ENCODE data around the gene CDH23.

The CDH23 gene

DNA sequence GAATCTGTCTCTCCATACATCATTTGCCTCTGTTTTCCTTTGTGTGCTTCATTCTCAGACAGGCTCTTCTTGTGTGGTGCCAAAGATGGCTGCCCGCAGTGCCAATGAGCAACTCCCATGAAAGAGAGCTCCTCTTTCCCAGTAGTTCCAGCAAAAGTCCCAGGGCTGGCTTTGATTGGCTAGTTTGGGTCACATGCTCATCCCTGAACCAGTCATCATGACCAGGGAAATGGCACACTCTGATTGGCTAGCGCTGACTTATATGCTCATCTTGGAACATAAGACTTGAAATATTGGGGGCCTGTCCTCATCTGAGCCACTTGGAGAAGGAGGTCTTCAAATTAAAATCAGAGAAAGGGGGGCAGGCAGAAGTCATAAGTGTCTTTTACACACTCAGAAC is 112.7 kb downstream of the CDH23 start:
- H3K9ac ChIP-seq (ENCODE audit: insufficient read length, low read depth), result no peak overlapping the region
- H3K9me3 ChIP-seq (ENCODE audit: insufficient read depth, low read length), result no peaks in the 10 kb centered on the region
- peaks cover 2% of the 10 kb centered on the region for H3K4me1 ChIP-seq (ENCODE audit: insufficient read depth, insufficient read length)
- no peaks in the 10 kb centered on the region for H3K36me3 ChIP-seq (ENCODE audit: insufficient read depth, insufficient read length, low read length)
- no peaks in the 10 kb centered on the region for H3K27me3 ChIP-seq (ENCODE audit: insufficient read depth, insufficient read length)
- no peak overlapping the region for H3K4me3 ChIP-seq (ENCODE audit: insufficient read length, low read depth)
- no peak for TF ChIP-seq YY1 (IDR thresholded peaks at IDR 0.05; ENCODE audit: insufficient read depth, insufficient read length)
- no peak for TF ChIP-seq ZNF274 (IDR thresholded peaks at IDR 0.05; ENCODE audit: low read depth, low read length)
- no peak for TF ChIP-seq SUZ12 (IDR thresholded peaks at IDR 0.05; ENCODE audit: extremely low read depth, insufficient read depth, insufficient read length)
- no peak for DNase-seq (ENCODE audit: low read depth, low spot score)

DNA sequence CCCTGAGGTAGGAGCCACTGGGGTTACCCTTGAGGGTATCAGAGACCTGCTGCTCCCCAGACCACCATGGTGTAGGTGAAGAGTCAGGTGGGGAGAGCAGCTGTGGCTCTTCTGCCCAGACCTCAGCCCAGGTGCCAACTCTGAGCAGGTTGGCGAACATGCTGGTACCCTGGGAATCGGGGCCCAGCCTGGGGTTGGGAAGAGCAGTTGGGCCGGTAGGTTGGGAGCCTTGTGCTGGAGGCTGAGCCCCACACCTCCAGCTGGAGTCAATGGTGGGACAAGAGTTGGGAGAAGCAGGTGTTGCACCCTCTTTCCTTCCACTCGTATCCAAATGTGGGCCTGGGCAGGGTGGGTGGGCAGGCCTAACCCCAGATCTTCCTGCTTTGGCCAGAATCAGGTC is 114.5 kb downstream of the CDH23 start:
- Histone ChIP-seq H3K4me3 (ENCODE audit: insufficient read length, low read depth) (no peak overlapping the region), H3K4me1 (ENCODE audit: insufficient read depth, insufficient read length) (peaks cover 2% of the 10 kb centered on the region), H3K9me3 (ENCODE audit: insufficient read depth, low read length) (no peaks in the 10 kb centered on the region), H3K27me3 (ENCODE audit: insufficient read depth, insufficient read length) (no peaks in the 10 kb centered on the region), H3K36me3 (ENCODE audit: insufficient read depth, insufficient read length, low read length) (no peaks in the 10 kb centered on the region), H3K9ac (ENCODE audit: insufficient read length, low read depth) (no peak overlapping the region)
- no peak for TF ChIP-seq YY1 (IDR thresholded peaks at IDR 0.05; ENCODE audit: insufficient read depth, insufficient read length)
- TF ChIP-seq ZNF274 (IDR thresholded peaks at IDR 0.05; ENCODE audit: low read depth, low read length), result no peak
- no peak for TF ChIP-seq SUZ12 (IDR thresholded peaks at IDR 0.05; ENCODE audit: extremely low read depth, insufficient read depth, insufficient read length)
- no peak for DNase-seq (ENCODE audit: low read depth, low spot score)

DNA sequence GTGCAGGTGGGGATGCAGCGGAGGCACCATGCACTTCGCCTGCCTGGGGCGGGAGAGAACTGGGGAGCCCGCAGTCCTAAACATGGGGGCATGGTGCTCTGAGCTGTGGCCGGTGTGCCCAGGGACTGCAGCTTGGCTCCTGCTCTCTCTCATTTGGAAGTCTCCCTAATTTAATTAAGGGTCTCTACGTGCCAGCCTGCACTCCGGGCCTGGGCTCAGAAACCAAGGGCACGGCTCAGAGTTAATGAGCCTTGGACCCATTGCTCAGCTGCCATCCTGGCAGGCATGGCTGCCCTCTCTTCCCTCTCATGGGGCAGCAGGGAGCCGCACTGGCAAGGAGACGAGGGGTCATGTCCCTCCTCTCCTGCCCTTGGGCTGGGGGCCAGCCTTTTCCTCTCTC is 115.6 kb downstream of the CDH23 start:
- H3K9ac ChIP-seq (ENCODE audit: insufficient read length, low read depth), result no peak overlapping the region
- H3K36me3 ChIP-seq (ENCODE audit: insufficient read depth, insufficient read length, low read length), result no peaks in the 10 kb centered on the region
- no peaks in the 10 kb centered on the region for H3K9me3 ChIP-seq (ENCODE audit: insufficient read depth, low read length)
- DNase-seq (ENCODE audit: low read depth, low spot score), result no peak
- no peaks in the 10 kb centered on the region for H3K27me3 ChIP-seq (ENCODE audit: insufficient read depth, insufficient read length)
- peaks cover 7% of the 10 kb centered on the region for H3K4me1 ChIP-seq (ENCODE audit: insufficient read depth, insufficient read length)
- H3K4me3 ChIP-seq (ENCODE audit: insufficient read length, low read depth), result no peak overlapping the region
- TF ChIP-seq SUZ12 (IDR thresholded peaks at IDR 0.05; ENCODE audit: extremely low read depth, insufficient read depth, insufficient read length), result no peak
- TF ChIP-seq ZNF274 (IDR thresholded peaks at IDR 0.05; ENCODE audit: low read depth, low read length), result no peak
- TF ChIP-seq YY1 (IDR thresholded peaks at IDR 0.05; ENCODE audit: insufficient read depth, insufficient read length), result no peak

DNA sequence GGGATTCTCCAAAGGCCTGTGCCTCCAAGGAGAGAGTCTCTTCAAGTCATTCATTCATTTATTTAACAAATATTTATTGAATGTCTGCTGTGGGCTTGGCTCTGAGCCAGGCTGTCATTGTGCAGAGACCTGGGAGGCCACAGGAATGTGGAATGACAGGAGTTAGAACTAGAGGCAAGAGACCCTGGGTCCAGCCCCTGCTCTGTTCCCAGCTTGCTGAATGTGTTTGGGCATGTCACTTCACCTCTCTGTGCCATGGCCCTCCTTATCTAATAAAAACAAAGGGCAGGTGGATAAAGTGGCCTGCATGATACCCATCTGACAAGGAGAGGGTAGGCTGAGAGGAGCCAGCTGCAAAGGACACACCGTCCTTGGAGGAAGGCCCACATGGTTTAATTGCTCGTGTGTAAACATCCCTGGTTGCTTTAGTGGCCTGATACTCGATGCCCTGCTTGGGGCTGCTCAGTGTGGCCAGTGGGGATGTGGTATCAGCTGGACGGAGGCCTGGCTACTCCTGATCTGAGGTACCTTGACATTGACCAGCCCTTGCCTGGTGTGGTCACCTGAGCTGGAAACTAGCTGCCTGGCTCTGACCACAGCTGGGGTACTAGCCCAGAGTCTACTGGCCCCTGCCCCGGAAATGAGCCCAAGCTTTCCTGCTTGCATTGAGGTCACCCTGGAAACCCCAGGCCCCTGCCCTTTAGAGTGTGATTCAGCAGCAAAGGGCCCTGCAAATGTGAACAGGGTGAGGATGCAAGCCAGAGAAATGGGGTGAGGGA is 116.2 kb downstream of the CDH23 start:
- Histone ChIP-seq H3K9ac (ENCODE audit: insufficient read length, low read depth) (no peak overlapping the region), H3K36me3 (ENCODE audit: insufficient read depth, insufficient read length, low read length) (no peaks in the 10 kb centered on the region)
- no peak for DNase-seq (ENCODE audit: low read depth, low spot score)

DNA sequence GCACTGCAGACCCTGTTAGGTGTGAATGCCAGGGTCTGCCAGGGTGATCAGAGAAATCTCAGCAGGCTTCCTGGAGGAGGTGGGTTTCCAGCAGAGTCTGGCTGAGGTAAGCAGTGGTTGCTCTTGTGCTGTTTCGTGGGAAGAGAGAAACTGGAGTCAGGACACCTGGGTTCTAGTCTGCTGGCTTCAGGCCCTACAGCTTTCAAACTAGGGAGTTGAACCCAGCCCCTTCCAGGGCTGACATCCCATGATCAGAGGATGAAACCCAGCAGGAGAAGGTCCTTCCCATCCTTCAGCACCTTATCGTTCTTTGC is 116.8 kb downstream of the CDH23 start:
- DNase-seq (ENCODE audit: low read depth, low spot score), result no peak
- Histone ChIP-seq H3K4me1 (ENCODE audit: insufficient read depth, insufficient read length) (peaks cover 9% of the 10 kb centered on the region), H3K9ac (ENCODE audit: insufficient read length, low read depth) (no peak overlapping the region), H3K36me3 (ENCODE audit: insufficient read depth, insufficient read length, low read length) (no peaks in the 10 kb centered on the region), H3K9me3 (ENCODE audit: insufficient read depth, low read length) (no peaks in the 10 kb centered on the region), H3K4me3 (ENCODE audit: insufficient read length, low read depth) (no peak overlapping the region), H3K27me3 (ENCODE audit: insufficient read depth, insufficient read length) (no peaks in the 10 kb centered on the region)
- no peak for TF ChIP-seq YY1 (IDR thresholded peaks at IDR 0.05; ENCODE audit: insufficient read depth, insufficient read length)
- TF ChIP-seq SUZ12 (IDR thresholded peaks at IDR 0.05; ENCODE audit: extremely low read depth, insufficient read depth, insufficient read length), result no peak
- TF ChIP-seq ZNF274 (IDR thresholded peaks at IDR 0.05; ENCODE audit: low read depth, low read length), result no peak

More for the DNA sequence above, 116.2 kb downstream of the CDH23 start:
- no peaks in the 10 kb centered on the region for H3K27me3 ChIP-seq (ENCODE audit: insufficient read depth, insufficient read length)
- no peak overlapping the region for H3K4me3 ChIP-seq (ENCODE audit: insufficient read length, low read depth)
- H3K4me1 ChIP-seq (ENCODE audit: insufficient read depth, insufficient read length), result peaks cover 9% of the 10 kb centered on the region
- TF ChIP-seq SUZ12 (IDR thresholded peaks at IDR 0.05; ENCODE audit: extremely low read depth, insufficient read depth, insufficient read length) (no peak), ZNF274 (IDR thresholded peaks at IDR 0.05; ENCODE audit: low read depth, low read length) (no peak), YY1 (IDR thresholded peaks at IDR 0.05; ENCODE audit: insufficient read depth, insufficient read length) (no peak)
- H3K9me3 ChIP-seq (ENCODE audit: insufficient read depth, low read length), result no peaks in the 10 kb centered on the region

DNA sequence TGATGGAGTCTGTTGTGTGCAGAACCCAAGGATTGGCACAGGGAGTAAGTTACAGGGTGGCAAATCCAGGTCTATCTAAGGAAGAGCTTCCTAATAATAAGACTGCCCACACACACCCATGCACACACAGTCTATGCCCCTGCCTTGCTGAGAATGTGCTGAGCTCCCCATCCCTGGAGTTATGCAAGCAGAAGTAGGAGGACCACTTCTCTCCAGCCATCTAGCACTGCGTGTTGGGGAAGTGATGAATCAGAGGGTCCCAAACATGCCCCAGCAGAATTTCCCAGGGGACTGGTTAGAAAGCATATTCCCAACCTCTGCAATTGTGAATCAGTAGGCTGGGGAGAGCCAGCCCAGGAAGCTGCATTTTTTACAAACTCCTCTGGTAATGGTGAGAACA is 117.2 kb downstream of the CDH23 start:
- no peaks in the 10 kb centered on the region for H3K9me3 ChIP-seq (ENCODE audit: insufficient read depth, low read length)
- H3K36me3 ChIP-seq (ENCODE audit: insufficient read depth, insufficient read length, low read length), result no peaks in the 10 kb centered on the region
- no peak for TF ChIP-seq YY1 (IDR thresholded peaks at IDR 0.05; ENCODE audit: insufficient read depth, insufficient read length)
- no peak for TF ChIP-seq SUZ12 (IDR thresholded peaks at IDR 0.05; ENCODE audit: extremely low read depth, insufficient read depth, insufficient read length)
- H3K9ac ChIP-seq (ENCODE audit: insufficient read length, low read depth), result no peak overlapping the region
- H3K4me3 ChIP-seq (ENCODE audit: insufficient read length, low read depth), result no peak overlapping the region
- peaks cover 9% of the 10 kb centered on the region for H3K4me1 ChIP-seq (ENCODE audit: insufficient read depth, insufficient read length)
- H3K27me3 ChIP-seq (ENCODE audit: insufficient read depth, insufficient read length), result no peaks in the 10 kb centered on the region
- no peak for DNase-seq (ENCODE audit: low read depth, low spot score)

DNA sequence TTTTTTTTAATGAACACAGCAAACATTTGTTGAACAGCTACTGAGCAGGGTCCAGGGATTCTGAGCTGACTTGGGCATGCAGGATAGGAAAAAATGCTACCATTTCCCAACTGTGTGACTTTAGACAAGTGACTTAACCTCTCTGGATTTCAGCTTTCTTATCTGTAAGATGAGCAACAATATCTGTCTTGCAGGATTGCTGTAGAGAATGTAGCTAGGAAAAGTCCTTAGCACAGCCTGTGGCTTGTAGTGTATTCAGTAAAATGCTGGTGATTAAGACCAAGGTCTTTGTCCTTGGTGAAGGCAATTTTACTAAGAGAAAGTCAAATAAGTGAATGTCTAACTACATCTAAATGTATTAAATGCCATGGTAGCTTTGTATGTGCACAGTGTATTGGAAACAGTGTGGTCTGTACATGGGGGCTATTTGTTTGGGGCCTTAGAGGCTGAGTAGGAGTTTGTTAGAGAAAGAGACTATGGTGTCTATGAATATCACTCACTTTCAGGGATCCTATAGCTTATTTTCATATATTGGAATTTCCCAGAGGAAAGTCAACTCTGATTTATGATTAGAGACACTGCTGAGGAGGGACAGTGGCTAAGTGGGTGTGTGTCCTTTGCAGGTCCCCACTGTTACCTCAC is 118.9 kb downstream of the CDH23 start:
- DNase-seq (ENCODE audit: low read depth, low spot score), result no peak
- no peaks in the 10 kb centered on the region for H3K36me3 ChIP-seq (ENCODE audit: insufficient read depth, insufficient read length, low read length)
- H3K4me1 ChIP-seq (ENCODE audit: insufficient read depth, insufficient read length), result peaks cover 9% of the 10 kb centered on the region
- TF ChIP-seq ZNF274 (IDR thresholded peaks at IDR 0.05; ENCODE audit: low read depth, low read length), result no peak
- no peak for TF ChIP-seq SUZ12 (IDR thresholded peaks at IDR 0.05; ENCODE audit: extremely low read depth, insufficient read depth, insufficient read length)
- TF ChIP-seq YY1 (IDR thresholded peaks at IDR 0.05; ENCODE audit: insufficient read depth, insufficient read length), result no peak
- H3K9ac ChIP-seq (ENCODE audit: insufficient read length, low read depth), result no peak overlapping the region
- no peaks in the 10 kb centered on the region for H3K27me3 ChIP-seq (ENCODE audit: insufficient read depth, insufficient read length)
- H3K4me3 ChIP-seq (ENCODE audit: insufficient read length, low read depth), result no peak overlapping the region
- no peaks in the 10 kb centered on the region for H3K9me3 ChIP-seq (ENCODE audit: insufficient read depth, low read length)

Measured in NT2/D1 (cell line).